LNCAP (cell line): Measurements from ENCODE around the gene RINT1.

Experiments
- CTCF ChIP-seq: fragments of 450-650 bp; IDR thresholded peaks from 2 replicates; pipeline ENCODE4 v1.5.1; 2017; ENCODE audit warnings: mild to moderate bottlenecking

The RINT1 gene

GRCh38 chr7:105502173-105502572, 29.8 kb upstream of the RINT1 start:
- no peak for TF ChIP-seq CTCF

- no peak for TF ChIP-seq CTCF
Observed at GRCh38 chr7:105512415-105512814, 19.6 kb upstream of the RINT1 start.

GRCh38 chr7:105512926-105513526, 19.0 kb upstream of the RINT1 start:
- TF ChIP-seq CTCF, result no peak

- TF ChIP-seq CTCF, result no peak
Observed at GRCh38 chr7:105519353-105519752, 12.6 kb upstream of the RINT1 start.

GRCh38 chr7:105521027-105521716, 10.8 kb upstream of the RINT1 start:
- no peak for TF ChIP-seq CTCF

GRCh38 chr7:105521717-105522463, 10.1 kb upstream of the RINT1 start, which contains the start of gene PUS7:
Gene PUS7 (minus strand): TSS chr7:105522271. CDS start chr7:105508512, 13,759 bp downstream.
- TF ChIP-seq CTCF, result no peak

GRCh38 chr7:105524840-105525239, 7.2 kb upstream of the RINT1 start:
- TF ChIP-seq CTCF, result no peak
